Stimulated activated CD4-positive, alpha-beta T cell treated with anti-CD3 and anti-CD28 coated beads, Interleukin-12 subunit alpha, Interleukin-12 subunit beta, amount 100 ng/mL, for 48 hours (primary cell): ENCODE results near the gene NAV2.

Experiments used
- DNase-seq, 3 donors: peaks; one replicate each; pipeline ENCODE4 v3.0.0-alpha.2; 2020; ENCODE audit warnings: low read depth in 2 of 3, low spot score in 1 of 3

NAV2 gene

GRCh38 chr11:19712281-19713195, at the start of gene NAV2:
TSS of gene NAV2 (plus strand) at chr11:19712837. CDS start at chr11:19713696, 859 bp downstream.
- DNase-seq: peak; percentile 40 to 68 (median 55)

- DNase-seq: no peak
Measured at GRCh38 chr11:19663206-19663605, 49.4 kb upstream of the NAV2 start.

GRCh38 chr11:19664886-19665548, 47.6 kb upstream of the NAV2 start:
- no peak for DNase-seq

- no peak for DNase-seq
Measured at GRCh38 chr11:19666951-19667350, 45.7 kb upstream of the NAV2 start.

- DNase-seq: no peak
Measured at GRCh38 chr11:19669511-19669910, 43.1 kb upstream of the NAV2 start.

GRCh38 chr11:19670030-19670791, 42.4 kb upstream of the NAV2 start:
- DNase-seq: no peak

GRCh38 chr11:19672586-19673206, 39.9 kb upstream of the NAV2 start:
- no peak for DNase-seq

- DNase-seq: no peak
Measured at GRCh38 chr11:19673924-19674729, 38.5 kb upstream of the NAV2 start.

- DNase-seq: no peak
Measured at GRCh38 chr11:19674836-19675235, 37.8 kb upstream of the NAV2 start.

GRCh38 chr11:19675397-19675796, 37.2 kb upstream of the NAV2 start:
- DNase-seq: no peak

- no peak for DNase-seq
Measured at GRCh38 chr11:19676475-19677380, 35.9 kb upstream of the NAV2 start.

GRCh38 chr11:19677381-19678080, 35.1 kb upstream of the NAV2 start:
- DNase-seq: no peak

GRCh38 chr11:19679952-19680828, 32.4 kb upstream of the NAV2 start:
- no peak for DNase-seq

GRCh38 chr11:19680829-19681368, 31.7 kb upstream of the NAV2 start:
- no peak for DNase-seq

- no peak for DNase-seq
Measured at GRCh38 chr11:19683141-19683805, 29.4 kb upstream of the NAV2 start.

GRCh38 chr11:19683862-19684491, 28.7 kb upstream of the NAV2 start:
- no peak for DNase-seq
